ENCODE data around the gene ABHD11.
A peak's percentile ranks its signal among the peaks of the same experiment; 100 is the strongest.
"Not testable (repeated sequence)": the region's sequence is repeated elsewhere in the genome, so short reads cannot be mapped to it uniquely, and the experiment has no call there.

Gene ABHD11

DNA sequence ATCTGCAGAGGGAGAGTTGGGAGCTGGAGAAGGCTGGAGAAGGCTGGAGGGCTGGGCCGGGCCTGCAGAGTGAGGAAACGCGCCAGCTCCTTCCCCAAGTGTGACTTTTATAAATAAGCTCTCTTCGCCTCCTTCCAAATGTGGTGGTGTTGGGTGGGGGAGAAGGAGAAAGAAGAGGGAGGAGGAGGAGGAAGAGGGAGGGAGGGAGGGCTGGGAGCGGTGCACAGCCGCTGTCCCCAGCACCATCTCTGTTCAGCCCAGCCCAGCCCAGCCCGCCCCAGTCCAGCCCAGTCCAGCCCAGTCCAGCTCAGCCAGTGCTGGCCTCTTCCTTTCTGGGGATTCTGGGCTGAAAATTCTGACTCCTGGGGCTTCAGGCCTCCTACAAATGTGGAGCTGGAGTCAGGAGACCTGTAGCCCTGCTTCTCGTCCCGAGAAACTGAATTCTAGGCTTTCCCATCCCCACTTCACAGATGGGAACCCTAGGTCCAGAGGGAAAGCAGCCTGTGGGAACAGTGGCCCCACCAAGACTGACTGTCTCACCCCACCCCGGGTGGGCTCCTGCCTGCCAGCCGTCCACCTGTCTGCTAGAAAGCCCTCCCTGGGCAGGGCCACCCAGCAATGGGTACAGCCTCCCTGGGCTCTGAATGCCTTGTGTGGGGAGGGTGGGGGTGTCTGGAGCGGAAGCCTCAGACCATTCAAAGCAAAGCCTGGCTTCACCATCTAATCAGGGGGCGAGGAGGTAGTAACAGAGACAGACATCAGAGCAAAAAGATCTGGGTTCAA, 21.4 kb downstream of the ABHD11 start:
- Histone ChIP-seq H3K9me3 (no peaks in the 10 kb centered on the region), H3K27ac (no peak overlapping the region), H3K4me3 (ENCODE audit: low read depth in 1 of 2, low read length in 1 of 2) (peak overlapping the region in 1 of 2 experiments; percentile 54), H3K4me1 (ENCODE audit: control insufficient read depth in 1 of 2, insufficient read depth in 1 of 2, low read depth in 1 of 2, low read length in 1 of 2) (peaks cover 25 to 27% of the 10 kb centered on the region in 2 experiments), H3K27me3 (peaks cover 100% of the 10 kb centered on the region), H3K36me3 (no peaks in the 10 kb centered on the region)
- TF ChIP-seq, protein P1, sequence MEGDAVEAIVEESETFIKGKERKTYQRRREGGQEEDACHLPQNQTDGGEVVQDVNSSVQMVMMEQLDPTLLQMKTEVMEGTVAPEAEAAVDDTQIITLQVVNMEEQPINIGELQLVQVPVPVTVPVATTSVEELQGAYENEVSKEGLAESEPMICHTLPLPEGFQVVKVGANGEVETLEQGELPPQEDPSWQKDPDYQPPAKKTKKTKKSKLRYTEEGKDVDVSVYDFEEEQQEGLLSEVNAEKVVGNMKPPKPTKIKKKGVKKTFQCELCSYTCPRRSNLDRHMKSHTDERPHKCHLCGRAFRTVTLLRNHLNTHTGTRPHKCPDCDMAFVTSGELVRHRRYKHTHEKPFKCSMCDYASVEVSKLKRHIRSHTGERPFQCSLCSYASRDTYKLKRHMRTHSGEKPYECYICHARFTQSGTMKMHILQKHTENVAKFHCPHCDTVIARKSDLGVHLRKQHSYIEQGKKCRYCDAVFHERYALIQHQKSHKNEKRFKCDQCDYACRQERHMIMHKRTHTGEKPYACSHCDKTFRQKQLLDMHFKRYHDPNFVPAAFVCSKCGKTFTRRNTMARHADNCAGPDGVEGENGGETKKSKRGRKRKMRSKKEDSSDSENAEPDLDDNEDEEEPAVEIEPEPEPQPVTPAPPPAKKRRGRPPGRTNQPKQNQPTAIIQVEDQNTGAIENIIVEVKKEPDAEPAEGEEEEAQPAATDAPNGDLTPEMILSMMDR (IDR thresholded peaks at IDR 0.05) = no peak

DNA sequence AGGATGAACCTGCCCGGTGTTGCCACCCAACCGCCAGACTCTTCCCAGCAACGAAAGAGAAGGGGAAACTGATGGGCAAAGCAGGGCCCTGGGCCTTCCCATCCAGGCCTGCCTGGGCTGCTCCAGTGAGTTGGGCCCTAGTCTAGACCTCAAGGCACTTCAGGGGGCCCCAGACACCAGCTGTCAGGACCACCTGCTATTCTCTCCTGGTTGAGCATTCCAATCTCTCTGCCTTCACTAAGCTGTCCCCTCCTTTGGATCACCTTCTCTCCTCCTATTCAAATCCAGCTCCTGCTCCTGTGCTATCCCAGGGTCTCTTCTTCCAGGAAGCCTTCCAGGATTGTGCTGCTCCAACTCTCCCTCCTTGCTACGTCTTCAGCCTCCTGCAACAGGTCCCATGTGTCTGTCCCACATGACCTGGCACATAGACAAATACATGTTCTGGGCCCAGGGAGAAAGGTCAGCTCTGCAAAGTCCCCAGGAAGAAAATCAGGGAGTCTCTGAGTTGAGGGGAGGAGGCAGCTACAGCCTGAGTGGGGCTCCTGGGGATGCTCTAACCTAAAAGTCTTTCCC, 22.2 kb downstream of the ABHD11 start:
- Histone ChIP-seq H3K27ac (no peak overlapping the region), H3K27me3 (peaks cover 100% of the 10 kb centered on the region), H3K36me3 (no peaks in the 10 kb centered on the region), H3K4me3 (ENCODE audit: low read depth in 1 of 2, low read length in 1 of 2) (no peak overlapping the region), H3K9me3 (no peaks in the 10 kb centered on the region), H3K4me1 (ENCODE audit: control insufficient read depth in 1 of 2, insufficient read depth in 1 of 2, low read depth in 1 of 2, low read length in 1 of 2) (peaks cover 25 to 27% of the 10 kb centered on the region in 2 experiments)
- TF ChIP-seq, protein P1 (IDR thresholded peaks at IDR 0.05) = no peak

DNA sequence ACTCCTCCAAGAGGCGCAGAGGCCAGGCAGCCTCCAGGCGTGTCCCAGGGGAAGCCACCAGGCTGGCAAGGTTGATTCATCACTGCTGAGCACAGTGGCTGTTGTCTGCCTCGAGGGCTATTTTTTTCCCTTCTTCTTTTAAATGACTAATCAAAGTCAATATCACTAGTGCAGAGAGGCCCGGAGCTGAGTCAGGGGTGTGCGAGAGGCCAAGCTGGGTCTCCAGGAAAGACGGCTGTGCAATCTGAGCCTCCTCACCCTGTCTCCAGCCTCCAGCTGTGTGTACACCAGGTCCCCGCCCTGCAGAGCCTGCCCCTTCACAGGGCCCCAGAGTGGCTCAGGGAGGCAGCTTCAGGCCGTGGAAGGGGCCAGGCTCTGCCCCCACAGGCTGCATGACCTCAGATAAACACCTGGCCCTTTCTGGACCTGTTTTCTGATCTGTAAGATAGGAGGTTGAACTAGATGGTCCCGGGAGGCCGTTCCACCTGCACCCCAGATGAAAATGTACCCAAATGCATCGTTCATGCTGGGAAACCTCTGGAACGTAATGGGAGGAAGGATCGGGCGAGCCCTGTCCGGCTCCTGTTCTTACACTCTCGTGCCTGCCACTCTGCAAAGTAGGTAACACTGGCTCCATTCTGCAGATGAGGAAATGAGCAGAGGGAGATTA, 22.8 kb downstream of the ABHD11 start:
- Histone ChIP-seq H3K36me3 (no peaks in the 10 kb centered on the region), H3K4me1 (ENCODE audit: control insufficient read depth in 1 of 2, insufficient read depth in 1 of 2, low read depth in 1 of 2, low read length in 1 of 2) (peaks cover 25 to 27% of the 10 kb centered on the region in 2 experiments), H3K27me3 (peaks cover 100% of the 10 kb centered on the region), H3K9me3 (no peaks in the 10 kb centered on the region), H3K27ac (no peak overlapping the region), H3K4me3 (ENCODE audit: low read depth in 1 of 2, low read length in 1 of 2) (no peak overlapping the region)
- TF ChIP-seq, protein P1 (IDR thresholded peaks at IDR 0.05) = no peak

DNA sequence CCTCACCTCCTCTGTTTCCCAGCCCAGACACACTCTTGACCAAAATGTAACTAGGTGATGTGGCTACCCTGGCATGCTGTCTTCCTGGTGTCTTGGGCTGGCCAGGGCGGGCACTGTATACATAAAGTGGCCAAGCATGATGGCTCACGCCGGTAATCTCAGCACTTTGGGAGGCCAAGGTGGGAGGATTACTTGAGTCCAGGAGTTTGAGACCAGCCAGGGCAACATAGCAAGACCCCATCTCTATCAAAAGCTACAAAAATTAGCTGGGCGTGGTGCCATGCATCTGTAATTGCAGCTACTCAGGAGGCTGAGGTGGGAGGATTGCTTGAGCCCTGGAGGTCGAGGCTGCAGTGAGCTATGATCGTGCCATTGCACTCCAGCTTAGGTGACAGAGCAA, 25.3 kb downstream of the ABHD11 start:
- H3K27ac ChIP-seq; H3K4me3 ChIP-seq (ENCODE audit: low read depth in 1 of 2, low read length in 1 of 2); H3K9me3 ChIP-seq; H3K36me3 ChIP-seq: not testable (repeated sequence)
- Histone ChIP-seq H3K27me3 (peaks cover 97% of the 10 kb centered on the region), H3K4me1 (ENCODE audit: control insufficient read depth in 1 of 2, insufficient read depth in 1 of 2, low read depth in 1 of 2, low read length in 1 of 2) (peaks cover 12 to 16% of the 10 kb centered on the region in 2 experiments)

DNA sequence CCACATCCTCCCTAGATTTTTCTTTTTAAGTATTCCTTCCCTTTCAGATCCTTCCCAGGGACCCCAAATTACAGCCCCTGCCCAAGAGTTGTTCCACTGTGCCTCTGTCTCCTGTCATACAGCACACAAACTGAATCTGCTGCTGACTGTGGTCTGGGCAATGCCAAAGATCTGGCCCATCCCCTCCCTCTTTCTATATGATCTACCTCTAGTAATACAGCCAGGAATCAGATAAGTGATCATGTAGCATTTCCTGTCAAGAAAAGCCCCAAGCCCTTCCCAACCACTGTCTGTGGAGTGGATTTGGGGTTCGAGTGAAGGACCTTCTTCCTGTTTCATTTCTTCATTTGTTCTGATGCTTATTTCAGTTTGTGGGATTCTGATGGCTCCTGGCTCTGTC, 25.8 kb downstream of the ABHD11 start:
- Histone ChIP-seq H3K4me3 (ENCODE audit: low read depth in 1 of 2, low read length in 1 of 2) (no peak overlapping the region), H3K36me3 (no peaks in the 10 kb centered on the region), H3K27ac (no peak overlapping the region), H3K9me3 (no peaks in the 10 kb centered on the region), H3K27me3 (peaks cover 96% of the 10 kb centered on the region), H3K4me1 (ENCODE audit: control insufficient read depth in 1 of 2, insufficient read depth in 1 of 2, low read depth in 1 of 2, low read length in 1 of 2) (peaks cover 6 to 10% of the 10 kb centered on the region in 2 experiments)
- TF ChIP-seq, protein P1 (IDR thresholded peaks at IDR 0.05) = no peak

All from neutrophil (primary cell).